PC-9 (cell line): ENCODE data around the gene NEBL.

Source experiments
- CTCF ChIP-seq: fragments of 200-600 bp; sonication (generic); conservative IDR thresholded peaks from 2 replicates; pipeline ENCODE4 v1.6.1; 2017; ENCODE audit warnings: mixed run types, antibody characterized with exemption, mild to moderate bottlenecking, moderate library complexity
- EZH2 ChIP-seq: fragments of 200-600 bp; sonication (generic); IDR thresholded peaks from 2 replicates; pipeline ENCODE4 v1.8.0; 2017; ENCODE audit warnings: antibody characterized with exemption, low read depth

GRCh38 chr10:20839910-20840309, 57.2 kb downstream of the NEBL start:
- TF ChIP-seq CTCF (no peak), EZH2 (no peak)
